H1 (cell line): ENCODE measurements around the gene XRN2. TPM values are rescaled to one million over a fixed set of nuclear protein-coding genes. Genes with fewer than 3 reads are reported as not detected.

ENCODE experiments used
- CTCF ChIA-PET: fragments of 300-600 bp; sonication (Branson Sonifier 250); formaldehyde crosslinking; loops from one replicate; lab custom pipeline; 2021; ENCODE audit not compliant: partially characterized antibody; lab: Charles Lee
- POLR2A ChIA-PET: fragments of 300-600 bp; sonication (Branson Sonifier 250); formaldehyde crosslinking; loops from one replicate; lab custom pipeline; 2021; ENCODE audit warnings: inconsistent platforms; ENCODE audit not compliant: partially characterized antibody; lab: Charles Lee
- DNase-seq, 2 experiments: peaks; one replicate each; pipeline versions ENCODE4 v3.0.0 to v3.0.0-alpha.2; 2010 to 2022; ENCODE audit warnings: low spot score in 2 of 2, low read depth in 1 of 2, mixed read lengths in 1 of 2
- FAIRE-seq: peaks from 2 replicates; lab custom pipeline; 2011; peaks lifted over from hg19 to GRCh38; lab: Jason Lieb, UNC
- H2AFZ ChIP-seq: 2 replicates; pipeline ENCODE4 v1.8.1; 2012; ENCODE audit warnings: low read length, inconsistent platforms
- H2AK5ac ChIP-seq: 2 replicates; pipeline ENCODE4 v1.6.1; 2013; ENCODE audit warnings: low read depth, low read length
- H2BK120ac ChIP-seq: replicated peaks from 2 replicates; pipeline ENCODE3; 2013; ENCODE audit warnings: low read depth, low read length, inconsistent platforms
- H2BK12ac ChIP-seq: 2 replicates; pipeline ENCODE4 v1.6.1; 2013; ENCODE audit warnings: low read depth, low read length
- H2BK15ac ChIP-seq: 2 replicates; pipeline ENCODE4 v1.6.1; 2013; ENCODE audit warnings: low read length
- H2BK20ac ChIP-seq: 2 replicates; pipeline ENCODE4 v1.6.1; 2013; ENCODE audit warnings: low read length
- H2BK5ac ChIP-seq: 2 replicates; pipeline ENCODE4 v1.6.1; 2013; ENCODE audit warnings: low read depth, low read length
- H3K14ac ChIP-seq: 2 replicates; pipeline ENCODE4 v1.6.1; 2013; ENCODE audit warnings: inconsistent platforms; ENCODE audit not compliant: insufficient read length
- H3K18ac ChIP-seq: 2 replicates; pipeline ENCODE4 v1.6.1; 2013; ENCODE audit warnings: low read length; ENCODE audit errors: extremely low read depth
- H3K23ac ChIP-seq: 2 replicates; pipeline ENCODE4 v1.6.1; 2013; ENCODE audit warnings: inconsistent platforms; ENCODE audit not compliant: insufficient read length
- H3K23me2 ChIP-seq: 2 replicates; pipeline ENCODE4 v1.6.1; 2013; ENCODE audit warnings: low read depth, low read length
- H3K27ac ChIP-seq: 2 replicates; pipeline ENCODE4 v1.6.1; 2011; ENCODE audit warnings: low read depth, low read length, inconsistent platforms
- H3K27me3 ChIP-seq, 4 experiments: replicated peaks in 1 of 4; 1 replicate in 1 of 4; 2 replicates in 3 of 4; pipeline versions ENCODE4 v1.6.1 to v1.8.1; 2011 to 2013; ENCODE audit warnings: low read length in 3 of 4, mild to moderate bottlenecking in 3 of 4, inconsistent platforms in 2 of 4, mixed read lengths in 2 of 4, moderate library complexity in 1 of 4; ENCODE audit not compliant: control insufficient read depth in 3 of 4, insufficient read depth in 3 of 4; ENCODE audit errors: extremely low read depth in 1 of 4
- H3K36me3 ChIP-seq, 4 experiments: 2 replicates each; pipeline versions ENCODE4 v1.6.1 to v1.8.1; 2011 to 2013; ENCODE audit warnings: mild to moderate bottlenecking in 4 of 4, low read length in 3 of 4, moderate library complexity in 2 of 4, control low read depth in 1 of 4, inconsistent platforms in 1 of 4; ENCODE audit not compliant: insufficient read depth in 4 of 4, control insufficient read depth in 2 of 4
- H3K4ac ChIP-seq: replicated peaks from 2 replicates; pipeline ENCODE3; 2013; ENCODE audit warnings: low read length, low read depth, mixed read lengths, inconsistent platforms; ENCODE audit not compliant: insufficient read length
- H3K4me1 ChIP-seq, 4 experiments: replicated peaks in 1 of 4; 1 replicate in 1 of 4; 2 replicates in 3 of 4; pipeline versions ENCODE4 v1.6.1 to v1.8.1; 2011 to 2013; ENCODE audit warnings: low read length in 3 of 4, inconsistent platforms in 2 of 4, mixed read lengths in 1 of 4; ENCODE audit not compliant: insufficient read depth in 4 of 4, control insufficient read depth in 3 of 4
- H3K4me2 ChIP-seq, 2 experiments: 2 replicates each; pipeline versions ENCODE4 v1.6.1 to v1.8.1; 2011 to 2013; ENCODE audit warnings: low read depth in 2 of 2, low read length in 2 of 2, control low read depth in 1 of 2, inconsistent platforms in 1 of 2, mild to moderate bottlenecking in 1 of 2; ENCODE audit not compliant: insufficient read depth in 1 of 2
- H3K4me3 ChIP-seq, 4 experiments: fragments of 200-600, 300-600 bp in 1 of 4; sonication (generic), shearing (Covaris generic), sonication (Bioruptor Twin) in 1 of 4; 2 replicates each; pipeline versions ENCODE4 v1.5.1 to v1.8.1; 2011 to 2016; ENCODE audit warnings: low read length in 4 of 4, low read depth in 3 of 4, control low read depth in 2 of 4, inconsistent platforms in 2 of 4, mild to moderate bottlenecking in 2 of 4, mixed read lengths in 1 of 4, moderate library complexity in 1 of 4; ENCODE audit not compliant: insufficient read depth in 2 of 4; ENCODE audit errors: extremely low read depth in 1 of 4
- H3K56ac ChIP-seq: replicated peaks from 2 replicates; pipeline ENCODE3; 2013; ENCODE audit warnings: low read depth, mild to moderate bottlenecking, mixed read lengths, low read length, inconsistent platforms; ENCODE audit not compliant: insufficient read length
- H3K79me1 ChIP-seq: 2 replicates; pipeline ENCODE4 v1.6.1; 2013; ENCODE audit warnings: low read depth, low read length, control low read depth
- H3K79me2 ChIP-seq, 2 experiments: 2 replicates each; pipeline versions ENCODE4 v1.6.1 to v1.8.1; 2012 to 2013; ENCODE audit warnings: low read length in 2 of 2, mild to moderate bottlenecking in 2 of 2, inconsistent platforms in 1 of 2; ENCODE audit not compliant: insufficient read depth in 2 of 2, control insufficient read depth in 1 of 2
- H3K9ac ChIP-seq, 4 experiments: replicated peaks in 1 of 4; 1 replicate in 1 of 4; 2 replicates in 3 of 4; pipeline versions ENCODE4 v1.6.1 to v1.8.1; 2011 to 2013; ENCODE audit warnings: low read depth in 3 of 4, low read length in 3 of 4, control low read depth in 2 of 4, mild to moderate bottlenecking in 2 of 4, moderate library complexity in 2 of 4, inconsistent platforms in 1 of 4; ENCODE audit errors: extremely low read depth in 1 of 4
- H3K9me3 ChIP-seq, 2 experiments: 2 replicates each; pipeline versions ENCODE4 v1.6.1 to v1.8.1; 2012 to 2013; ENCODE audit warnings: mild to moderate bottlenecking in 2 of 2, moderate library complexity in 2 of 2, control low read depth in 1 of 2, inconsistent platforms in 1 of 2, low read depth in 1 of 2, low read length in 1 of 2, mixed read lengths in 1 of 2; ENCODE audit not compliant: insufficient read depth in 2 of 2
- H4K20me1 ChIP-seq, 2 experiments: replicated peaks in 1 of 2; 2 replicates each; pipeline versions ENCODE3 to v1.8.1; 2011 to 2013; ENCODE audit warnings: inconsistent platforms in 2 of 2, low read length in 2 of 2, mild to moderate bottlenecking in 1 of 2; ENCODE audit not compliant: insufficient read depth in 2 of 2, control insufficient read depth in 1 of 2
- H4K5ac ChIP-seq: 2 replicates; pipeline ENCODE4 v1.6.1; 2013; ENCODE audit warnings: low read length, low read depth, mixed read lengths, inconsistent platforms; ENCODE audit not compliant: insufficient read length
- H4K8ac ChIP-seq: 2 replicates; pipeline ENCODE4 v1.8.0; 2013; ENCODE audit warnings: mild to moderate bottlenecking, moderate library complexity, low read length, inconsistent platforms; ENCODE audit not compliant: insufficient read depth; ENCODE audit errors: extremely low read depth
- H4K91ac ChIP-seq: replicated peaks from 2 replicates; pipeline ENCODE3; 2013; ENCODE audit warnings: low read length, mixed read lengths, inconsistent platforms; ENCODE audit not compliant: insufficient read length
- ATF3 ChIP-seq: IDR thresholded peaks from 2 replicates; pipeline ENCODE4 v1.6.1; 2011; ENCODE audit warnings: low read depth, mild to moderate bottlenecking, low read length; ENCODE audit not compliant: insufficient read depth
- EZH2 ChIP-seq: fragments of 200-600 bp; sonication (generic); IDR thresholded peaks from 2 replicates; pipeline ENCODE4 v1.7.1; 2012; ENCODE audit warnings: low read depth, mild to moderate bottlenecking, moderate library complexity, low read length, inconsistent platforms; ENCODE audit not compliant: severe bottlenecking
- GTF2F1 ChIP-seq: IDR thresholded peaks from 2 replicates; pipeline ENCODE4 v1.6.1; 2012; ENCODE audit warnings: low read depth, low read length, improper control_type of control experiment, borderline replicate concordance
- KDM4A ChIP-seq: IDR thresholded peaks from one replicate; pipeline ENCODE4 v1.7.1; 2012; ENCODE audit warnings: low read depth, mild to moderate bottlenecking, moderate library complexity, low read length, inconsistent platforms; ENCODE audit not compliant: severe bottlenecking
- KDM5A ChIP-seq: fragments of 200-600 bp; IDR thresholded peaks from 2 replicates; pipeline ENCODE4 v1.7.1; 2012; ENCODE audit warnings: mild to moderate bottlenecking, low read length, inconsistent platforms, mixed read lengths
- NANOG ChIP-seq: IDR thresholded peaks from 2 replicates; pipeline ENCODE4 v1.6.1; 2011; ENCODE audit warnings: low read length, low read depth, mild to moderate bottlenecking, inconsistent platforms; ENCODE audit not compliant: insufficient read depth, poor library complexity, severe bottlenecking
- SUZ12 ChIP-seq: fragments of 200-600 bp; sonication (generic); IDR thresholded peaks from 2 replicates; pipeline ENCODE4 v1.6.1; 2012; ENCODE audit warnings: mild to moderate bottlenecking, inconsistent platforms, low read length, moderate library complexity, mixed read lengths
- WGBS, 2 experiments: shearing (Covaris generic) in 1 of 2; methylation state at CpG; one replicate each; pipeline versions ENCODE4 v1.1.6 to v1.1.7; 2013 to 2015; ENCODE audit warnings: low lambda C conversion rate in 2 of 2, mixed read lengths in 2 of 2, inconsistent platforms in 1 of 2, low coverage in 1 of 2, missing lambda C conversion rate in 1 of 2; ENCODE audit not compliant: insufficient replicate concordance in 2 of 2, insufficient coverage in 1 of 2, insufficient read length in 1 of 2; ENCODE audit errors: extremely low coverage in 1 of 2, missing lambda C conversion rate in 1 of 2; 5-methylcytosine and 5-hydroxymethylcytosine counted together
- polyA plus RNA-seq, 7 experiments: library from polyadenylated mRNA; depleted of rRNA in 3 of 7; stranded (reverse) in 5 of 7; unstranded in 2 of 7; fragments of >200 nt in 5 of 7; fragments of 200-250 nt in 2 of 7; gene quantifications; 1 replicate in 5 of 7; 2 replicates in 1 of 7; 4 replicates in 1 of 7; pipeline versions ENCODE4 v1.2.1 to v1.2.3, GENCODE V29; 2011 to 2013; ENCODE audit warnings: missing spikeins in 2 of 7, mixed read lengths in 2 of 7
- total RNA-seq: library from RNA; stranded (reverse); fragmentation: NEBNext Ultra II Directional; extraction: Animal tissue kit (Norgen Biotek cat#: 25700); gene quantifications from 2 replicates; pipeline ENCODE4 v1.2.1, GENCODE V29; 2021
- TF ChIP-seq, protein P1 (sequence below): IDR thresholded peaks from 2 replicates; pipeline ENCODE4 v1.6.1; 2012; ENCODE audit warnings: inconsistent platforms
- TF ChIP-seq, protein P2 (sequence below): IDR thresholded peaks from 2 replicates; pipeline ENCODE4 v1.6.1; 2012; ENCODE audit warnings: low read length, inconsistent platforms

The XRN2 gene
- total and polyA plus RNA-seq, 2 of the 8 experiments (the other 6 are each of a cell fraction or from before 2014, with no cell fraction given): 60.3 to 139 TPM

DNA sequence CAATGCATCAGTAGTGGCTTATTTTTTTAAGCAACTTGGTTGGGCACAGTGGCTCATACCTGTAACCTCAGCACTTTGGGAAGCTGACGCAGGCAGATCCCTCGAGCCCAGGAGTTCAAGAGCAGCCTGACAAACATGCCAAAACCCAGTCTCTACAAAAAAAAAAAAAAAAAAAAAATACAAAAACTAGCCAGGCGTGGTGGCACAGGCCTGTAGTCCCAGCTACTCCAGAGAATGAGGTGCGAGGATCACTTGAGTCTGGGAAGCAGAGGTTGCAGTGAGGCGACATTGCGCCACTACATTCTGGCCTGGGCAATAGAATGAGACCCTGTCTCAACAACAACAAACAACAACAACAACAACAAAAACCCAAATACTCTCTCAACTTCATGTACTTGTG is 44.7 kb upstream of the XRN2 start:
- H2BK120ac ChIP-seq: no peak overlapping the region
- POLR2A ChIA-PET: interaction anchor here (1.3 kb wide), 1 partner anchor 14 kb away, joined by 3 read pairs; no protein-coding TSS in a partner anchor

More for the DNA sequence above, 44.7 kb upstream of the XRN2 start:
- no peak for DNase-seq
- no peak overlapping the region for H3K4ac ChIP-seq
- no peak overlapping the region for H3K9ac ChIP-seq
- no peak overlapping the region for H3K14ac ChIP-seq
- no peak overlapping the region for H4K91ac ChIP-seq
- H3K56ac ChIP-seq: no peak overlapping the region
- no peaks in the 10 kb centered on the region for H3K4me1 ChIP-seq
- TF ChIP-seq KDM5A (no peak), NANOG (no peak), ATF3 (no peak), EZH2 (no peak), KDM4A (no peak), GTF2F1 (no peak), SUZ12 (no peak)
- TF ChIP-seq, protein P1, sequence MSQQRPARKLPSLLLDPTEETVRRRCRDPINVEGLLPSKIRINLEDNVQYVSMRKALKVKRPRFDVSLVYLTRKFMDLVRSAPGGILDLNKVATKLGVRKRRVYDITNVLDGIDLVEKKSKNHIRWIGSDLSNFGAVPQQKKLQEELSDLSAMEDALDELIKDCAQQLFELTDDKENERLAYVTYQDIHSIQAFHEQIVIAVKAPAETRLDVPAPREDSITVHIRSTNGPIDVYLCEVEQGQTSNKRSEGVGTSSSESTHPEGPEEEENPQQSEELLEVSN: no peak
- TF ChIP-seq, protein P2, sequence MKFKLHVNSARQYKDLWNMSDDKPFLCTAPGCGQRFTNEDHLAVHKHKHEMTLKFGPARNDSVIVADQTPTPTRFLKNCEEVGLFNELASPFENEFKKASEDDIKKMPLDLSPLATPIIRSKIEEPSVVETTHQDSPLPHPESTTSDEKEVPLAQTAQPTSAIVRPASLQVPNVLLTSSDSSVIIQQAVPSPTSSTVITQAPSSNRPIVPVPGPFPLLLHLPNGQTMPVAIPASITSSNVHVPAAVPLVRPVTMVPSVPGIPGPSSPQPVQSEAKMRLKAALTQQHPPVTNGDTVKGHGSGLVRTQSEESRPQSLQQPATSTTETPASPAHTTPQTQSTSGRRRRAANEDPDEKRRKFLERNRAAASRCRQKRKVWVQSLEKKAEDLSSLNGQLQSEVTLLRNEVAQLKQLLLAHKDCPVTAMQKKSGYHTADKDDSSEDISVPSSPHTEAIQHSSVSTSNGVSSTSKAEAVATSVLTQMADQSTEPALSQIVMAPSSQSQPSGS: no peak
- TF ChIP-seq, all 59 proteins: peak for 0
- Histone ChIP-seq H3K9me3 (no peaks in the 10 kb centered on the region), H3K79me2 (no peaks in the 10 kb centered on the region), H2AK5ac (no peak overlapping the region), H3K4me2 (no peak overlapping the region), H3K18ac (no peak overlapping the region), H3K36me3 (no peaks in the 10 kb centered on the region), H2BK12ac (no peak overlapping the region), H2AFZ (no peak overlapping the region), H3K23ac (no peak overlapping the region), H2BK15ac (no peak overlapping the region), H4K8ac (no peak overlapping the region), H3K4me3 (no peak overlapping the region), H2BK5ac (no peak overlapping the region), H3K27me3 (no peaks in the 10 kb centered on the region), H3K23me2 (no peaks in the 10 kb centered on the region), H4K5ac (no peak overlapping the region), H3K79me1 (no peaks in the 10 kb centered on the region), H2BK20ac (no peak overlapping the region), H4K20me1 (no peaks in the 10 kb centered on the region), H3K27ac (no peak overlapping the region)
- CTCF ChIA-PET: interaction anchor here (1.4 kb wide), 1 partner anchor 8 kb away, joined by 3 read pairs; no protein-coding TSS in a partner anchor
- no peak for FAIRE-seq
- 89% methylated on average over 6 of the region's 6 CpGs; no CpG with 5 or more reads in 1 of the 2 experiments for WGBS, 2 experiments
